HCT116 (cell line): ENCODE data around the gene PLAU. TPM values are rescaled to one million over a fixed set of nuclear protein-coding genes. Genes with fewer than 3 reads are reported as not detected.

Experiments used
- ATAC-seq: fragments of 200-7000 bp; cut with Tn5 transposase; 2 replicates; pipeline ENCODE4 v1.9.1; 2020; ENCODE audit warnings: mild to moderate bottlenecking, moderate library complexity
- BruUV-seq: library from RNA; stranded (reverse); fragments of 400-500 nt; replicated peaks from 2 replicates; lab custom pipeline; 2021; lab: Mats Ljungman, UMichigan
- CTCF ChIA-PET: fragments of 300-600 bp; sonication (Branson Sonifier 250); formaldehyde crosslinking; loops from one replicate; lab custom pipeline; 2021; ENCODE audit warnings: antibody characterized with exemption; lab: Charles Lee
- POLR2A ChIA-PET: fragments of 300-600, 350-600 bp; sonication (Branson Sonifier 250); formaldehyde crosslinking; loops from one replicate; lab custom pipeline; 2021; ENCODE audit warnings: antibody characterized with exemption; lab: Charles Lee
- RAD21 ChIA-PET, 2 experiments: fragments of 300-600 bp; sonication (Branson Sonifier 250); formaldehyde crosslinking; loops; one replicate each; lab custom pipeline; 2023; ENCODE audit warnings: low total read pairs in 2 of 2; ENCODE audit not compliant: uncharacterized antibody in 2 of 2, unreplicated experiment in 2 of 2, low non-redundant PET in 1 of 2; lab: Charles Lee
- DNase-seq: peaks from one replicate; pipeline ENCODE4 v3.0.0-alpha.2; 2010; ENCODE audit warnings: low read depth, low spot score
- H2AFZ ChIP-seq: fragments of 200-600 bp; shearing (Covaris generic), sonication (generic); 2 replicates; pipeline ENCODE4 v1.6.1; 2017; ENCODE audit warnings: low read depth, mixed run types, mixed read lengths, antibody characterized with exemption, low read length; ENCODE audit not compliant: poor library complexity, severe bottlenecking
- H3K27ac ChIP-seq: 2 replicates; pipeline ENCODE4 v1.5.1; 2012; ENCODE audit warnings: low read depth, low read length
- H3K27me3 ChIP-seq: fragments of 200-600 bp; sonication (generic); 2 replicates; pipeline ENCODE4 v1.6.1; 2016; ENCODE audit warnings: mixed run types, low read length, mixed read lengths; ENCODE audit not compliant: insufficient read depth
- H3K36me3 ChIP-seq, 2 experiments: fragments of 200-500 bp in 1 of 2; fragments of 200-600 bp in 1 of 2; sonication (Bioruptor generic) in 1 of 2; sonication (generic) in 1 of 2; 2 replicates each; pipeline versions ENCODE4 v1.5.1 to v1.6.1; 2014 to 2016; ENCODE audit warnings: low read length in 2 of 2, inconsistent platforms in 1 of 2, mixed read lengths in 1 of 2, mixed run types in 1 of 2; ENCODE audit not compliant: insufficient read depth in 2 of 2, control insufficient read depth in 1 of 2
- H3K4me1 ChIP-seq, 2 experiments: fragments of 200-600 bp in 1 of 2; sonication (generic) in 1 of 2; 2 replicates each; pipeline versions ENCODE4 v1.5.1 to v1.6.1; 2012 to 2017; ENCODE audit warnings: low read length in 2 of 2, inconsistent platforms in 1 of 2, mild to moderate bottlenecking in 1 of 2, mixed read lengths in 1 of 2, mixed run types in 1 of 2, moderate library complexity in 1 of 2; ENCODE audit not compliant: insufficient read depth in 2 of 2, control insufficient read depth in 1 of 2
- H3K4me2 ChIP-seq: fragments of 200-600 bp; sonication (generic); 2 replicates; pipeline ENCODE4 v1.6.1; 2017; ENCODE audit warnings: mixed run types, low read length, mixed read lengths
- H3K4me3 ChIP-seq, 2 experiments: fragments of 200-600 bp in 1 of 2; sonication (generic) in 1 of 2; replicated peaks in 1 of 2; 2 replicates each; pipeline ENCODE4 v1.5.1; 2011 to 2016; ENCODE audit warnings: low read length in 2 of 2, control low read depth in 1 of 2, low read depth in 1 of 2, mild to moderate bottlenecking in 1 of 2, mixed read lengths in 1 of 2, mixed run types in 1 of 2
- H3K79me2 ChIP-seq: fragments of 200-600 bp; sonication (generic); 2 replicates; pipeline ENCODE4 v1.6.1; 2017; ENCODE audit warnings: mild to moderate bottlenecking, mixed run types, low read length, moderate library complexity, mixed read lengths; ENCODE audit not compliant: insufficient read depth
- H3K9ac ChIP-seq: fragments of 200-600 bp; sonication (generic); 2 replicates; pipeline ENCODE4 v1.6.1; 2016; ENCODE audit warnings: low read length, mixed read lengths
- H3K9me2 ChIP-seq: fragments of 200-600 bp; sonication (generic), shearing (Covaris generic); 2 replicates; pipeline ENCODE4 v1.6.1; 2017; ENCODE audit warnings: mixed run types, mild to moderate bottlenecking, moderate library complexity; ENCODE audit not compliant: insufficient read depth
- H3K9me3 ChIP-seq, 2 experiments: fragments of 200-500 bp in 1 of 2; fragments of 200-600 bp in 1 of 2; sonication (Bioruptor generic) in 1 of 2; sonication (generic) in 1 of 2; 2 replicates each; pipeline ENCODE4 v1.6.1; 2014 to 2017; ENCODE audit warnings: low read length in 2 of 2, mixed read lengths in 2 of 2, inconsistent platforms in 1 of 2, low read depth in 1 of 2, mild to moderate bottlenecking in 1 of 2, mixed run types in 1 of 2, moderate library complexity in 1 of 2; ENCODE audit not compliant: control insufficient read depth in 1 of 2, insufficient read depth in 1 of 2
- H4K20me1 ChIP-seq: fragments of 200-600 bp; sonication (generic), shearing (Covaris generic); 2 replicates; pipeline ENCODE4 v1.6.1; 2017; ENCODE audit warnings: mixed run types, mild to moderate bottlenecking, moderate library complexity; ENCODE audit not compliant: insufficient read depth
- CBX3 ChIP-seq: IDR thresholded peaks from 2 replicates; pipeline ENCODE4 v1.6.1; 2012; ENCODE audit warnings: low read depth
- CTCF ChIP-seq, 3 experiments: fragments of 200-600 bp in 1 of 3; sonication (generic) in 1 of 3; IDR thresholded peaks in 2 of 3; conservative IDR thresholded peaks in 1 of 3; 2 replicates each; pipeline ENCODE4 v1.5.1; 2012 to 2017; ENCODE audit warnings: low read depth in 2 of 3, low read length in 2 of 3, antibody characterized with exemption in 1 of 3, borderline replicate concordance in 1 of 3, control low read depth in 1 of 3, mild to moderate bottlenecking in 1 of 3, mixed read lengths in 1 of 3, mixed run types in 1 of 3, moderate library complexity in 1 of 3; ENCODE audit not compliant: insufficient read depth in 1 of 3
- ELF1 ChIP-seq: IDR thresholded peaks from 2 replicates; pipeline ENCODE4 v1.6.1; 2012; ENCODE audit warnings: low read depth, borderline replicate concordance
- MAX ChIP-seq: IDR thresholded peaks from 2 replicates; pipeline ENCODE4 v1.6.1; 2012
- REST ChIP-seq: IDR thresholded peaks from 2 replicates; pipeline ENCODE4 v1.6.1; 2012; ENCODE audit warnings: low read depth
- SIN3A ChIP-seq: IDR thresholded peaks from 2 replicates; pipeline ENCODE4 v1.6.1; 2012; ENCODE audit warnings: low read depth
- SP1 ChIP-seq: IDR thresholded peaks from 2 replicates; pipeline ENCODE4 v1.6.1; 2012; ENCODE audit warnings: low read depth
- TCF7L2 ChIP-seq: IDR thresholded peaks from 2 replicates; pipeline ENCODE4 v1.7.0; 2011; ENCODE audit warnings: borderline replicate concordance, inconsistent platforms; ENCODE audit not compliant: insufficient read depth, insufficient read length; ENCODE audit errors: extremely low read depth
- intact Hi-C: fragments of 100-400 bp; cut with micrococcal nuclease; formaldehyde crosslinking; loops from 2 replicates; pipeline ENCODE4 v1.10.0; 2022
- total RNA-seq: library from RNA; stranded (reverse); gene quantifications from one replicate; pipeline ENCODE4 v1.2.1, GENCODE V29; 2021; ENCODE audit not compliant: unreplicated experiment

Gene PLAU
- total RNA-seq, 1 experiment from 2014 or later, result 60.3 TPM

- Histone ChIP-seq H3K4me2 (no peak overlapping the region), H3K27me3 (no peaks in the 10 kb centered on the region), H3K36me3 (no peaks in the 10 kb centered on the region), H2AFZ (no peak overlapping the region)
- no peak for ATAC-seq
- ChIA-PET POLR2A (no interaction called here), RAD21 (no interaction called here)
- TF ChIP-seq REST, result no peak
- no peak for TF ChIP-seq MAX
- no peak for TF ChIP-seq CTCF (IDR thresholded peaks at IDR 0.05 in 2 of 3, conservative IDR thresholded peaks at IDR 0.05 in 1 of 3; ENCODE audit: borderline replicate concordance in 1 of 3, insufficient read depth in 1 of 3, low read depth in 2 of 3, low read length in 2 of 3)
- TF ChIP-seq TCF7L2, result no peak
- no peak for TF ChIP-seq CBX3
- no peak for TF ChIP-seq SP1
- no peak for TF ChIP-seq ELF1
- no peak for TF ChIP-seq SIN3A
- TF ChIP-seq, all 23 proteins: peak for 0
- H3K79me2 ChIP-seq, result peaks cover 8% of the 10 kb centered on the region; the same call in 1 of the 2 replicates
- H3K9ac ChIP-seq, result no peak overlapping the region
- CTCF ChIA-PET, result interaction anchor here (2.8 kb wide), 1 partner anchor 11 kb away, joined by 24 read pairs; no protein-coding TSS in a partner anchor
- no peak overlapping the region for H3K4me3 ChIP-seq
- intact Hi-C loops, result loop anchor here (5.0 kb wide), 1 partner anchor 105 kb away; a partner anchor contains a TSS
- H4K20me1 ChIP-seq, result no peaks in the 10 kb centered on the region
- H3K9me2 ChIP-seq, result no peaks in the 10 kb centered on the region
- peaks cover 33 to 48% of the 10 kb centered on the region in 2 experiments for H3K4me1 ChIP-seq
- no peak for DNase-seq
- H3K9me3 ChIP-seq, result no peaks in the 10 kb centered on the region
- H3K27ac ChIP-seq, result no peak overlapping the region
- no TSS peak for BruUV-seq
These were observed 33.3 kb upstream of the PLAU start for GRCh38 chr10:73877533-73878160.
